Stimulated activated CD8-positive, alpha-beta memory T cell treated with anti-CD3 and anti-CD28 coated beads, Interleukin-7, amount 100 ng/mL, for 1 hour (primary cell): ENCODE measurements around the gene GLE1.
"Not testable (repeated sequence)": the region's sequence is repeated elsewhere in the genome, so short reads cannot be mapped to it uniquely, and the experiment has no call there.

ENCODE experiments used
- DNase-seq, 2 donors: peaks; one replicate each; pipeline ENCODE4 v3.0.0-alpha.2; 2020; ENCODE audit warnings: low read depth in 2 of 2

Gene GLE1

DNA sequence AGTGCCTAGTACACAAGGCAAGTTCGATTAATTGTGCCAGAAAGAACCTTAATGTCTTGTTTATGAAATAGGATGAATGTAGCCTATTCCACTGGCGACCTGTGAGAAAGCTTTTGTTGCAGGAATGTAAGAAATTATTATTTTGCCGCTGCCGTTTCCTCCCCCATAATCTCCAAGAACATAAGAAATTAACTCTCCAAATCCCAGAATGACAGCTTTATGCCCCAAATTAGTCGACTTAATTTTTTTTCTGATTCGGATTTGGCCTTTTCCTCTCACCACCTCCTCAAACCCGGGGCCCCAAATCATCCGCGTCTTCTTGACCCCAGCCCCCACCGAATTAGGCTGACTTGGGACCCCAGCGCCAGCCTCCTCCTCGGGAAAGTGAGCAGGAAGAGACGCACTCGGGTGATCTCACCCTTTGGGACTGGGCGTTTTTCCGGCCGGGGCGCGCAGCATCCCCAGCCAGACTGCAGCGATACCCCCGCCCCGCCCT lies 47.2 kb downstream of the GLE1 start:
- DNase-seq = no peak

DNA sequence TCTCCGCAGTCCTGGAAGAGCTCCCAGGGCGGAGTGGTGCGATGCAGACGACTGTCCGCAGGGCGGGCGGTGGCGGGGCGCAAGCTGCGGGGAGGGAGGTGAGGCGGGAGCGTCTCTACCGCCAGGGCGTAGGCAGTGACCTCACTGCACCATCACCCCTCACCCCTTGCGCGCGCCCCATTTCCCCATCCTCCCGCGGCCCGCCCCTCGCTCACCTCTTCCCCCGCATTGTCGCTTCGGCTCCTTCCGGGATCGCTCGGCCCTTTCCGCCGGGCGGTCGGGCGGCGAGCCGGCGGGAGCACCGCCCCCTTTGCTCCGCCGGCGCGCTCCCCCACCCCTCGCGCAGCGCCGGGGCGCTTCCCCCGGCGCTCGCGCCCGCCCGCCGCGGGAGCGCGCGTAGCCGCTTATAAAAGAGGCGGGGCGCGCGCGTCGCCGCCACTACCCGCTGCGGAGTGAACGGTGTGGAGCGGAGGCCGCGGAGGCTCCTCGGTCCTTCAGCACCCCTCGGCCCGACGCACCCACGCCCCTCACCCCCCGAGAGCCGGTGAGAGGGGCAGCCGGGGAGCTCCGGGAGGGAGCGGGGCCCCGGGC lies 47.7 kb downstream of the GLE1 start, which contains the start of gene SPTAN1:
SPTAN1 (plus strand) TSS at position 435 of the 591 bp plus-strand sequence. CDS start 14,154 bp downstream, outside the sequence.
- peak; percentile 81 to 82 for DNase-seq

DNA sequence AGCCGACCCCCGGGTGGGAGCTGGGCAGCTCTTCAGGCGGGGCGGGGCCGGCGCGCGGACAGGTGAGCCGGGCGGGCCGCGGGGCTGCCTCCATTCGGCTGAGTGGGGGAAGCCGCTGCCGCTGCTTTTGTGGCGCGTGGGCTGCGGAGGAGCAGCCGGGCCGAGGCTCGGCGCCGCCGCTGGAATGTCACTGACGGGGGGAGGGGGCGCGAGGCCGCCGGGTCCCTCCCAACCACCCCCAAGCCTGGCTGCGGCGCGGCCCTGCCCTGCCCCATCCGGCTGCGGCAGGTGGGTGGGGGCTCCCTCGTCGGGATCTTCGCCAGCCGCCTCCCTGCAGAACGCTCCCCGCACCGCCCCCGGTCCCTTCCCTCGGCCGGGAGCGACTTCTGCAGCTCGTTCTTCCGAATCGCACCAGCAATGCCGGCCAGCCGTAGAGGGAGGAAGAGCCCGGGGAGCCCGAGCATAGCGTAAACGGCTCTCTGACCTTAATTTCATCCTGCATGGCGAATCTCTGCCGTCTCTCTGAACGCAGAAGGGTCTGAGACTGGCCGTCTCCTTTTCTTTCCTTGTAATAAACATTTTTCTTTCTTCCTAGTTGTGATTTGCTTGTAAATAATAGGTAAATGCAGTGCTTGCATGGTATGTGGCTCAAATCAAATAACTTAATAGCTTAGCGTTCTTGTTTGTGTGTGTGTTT lies 48.4 kb downstream of the GLE1 start:
- peak; percentile 20 to 21 for DNase-seq

DNA sequence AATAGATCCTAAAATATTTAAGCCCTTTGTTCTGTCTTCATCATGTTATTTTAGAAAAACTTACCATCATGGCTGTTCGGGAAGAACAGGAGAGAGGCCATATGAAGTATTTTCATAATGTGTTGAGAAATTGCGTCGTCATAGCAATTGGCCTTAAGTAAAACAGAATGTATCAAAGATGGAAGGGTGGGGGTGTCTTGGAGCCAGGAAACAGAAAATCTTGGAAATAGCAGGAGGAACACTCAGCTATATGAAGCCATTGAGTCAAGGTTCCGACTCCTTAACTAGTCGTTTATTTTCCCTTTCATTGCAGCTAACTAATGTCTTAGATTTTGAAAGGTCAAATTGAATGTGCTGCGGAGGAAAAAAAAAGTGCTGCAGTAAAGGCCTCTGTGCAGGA lies 49.2 kb downstream of the GLE1 start:
- DNase-seq = no peak

DNA sequence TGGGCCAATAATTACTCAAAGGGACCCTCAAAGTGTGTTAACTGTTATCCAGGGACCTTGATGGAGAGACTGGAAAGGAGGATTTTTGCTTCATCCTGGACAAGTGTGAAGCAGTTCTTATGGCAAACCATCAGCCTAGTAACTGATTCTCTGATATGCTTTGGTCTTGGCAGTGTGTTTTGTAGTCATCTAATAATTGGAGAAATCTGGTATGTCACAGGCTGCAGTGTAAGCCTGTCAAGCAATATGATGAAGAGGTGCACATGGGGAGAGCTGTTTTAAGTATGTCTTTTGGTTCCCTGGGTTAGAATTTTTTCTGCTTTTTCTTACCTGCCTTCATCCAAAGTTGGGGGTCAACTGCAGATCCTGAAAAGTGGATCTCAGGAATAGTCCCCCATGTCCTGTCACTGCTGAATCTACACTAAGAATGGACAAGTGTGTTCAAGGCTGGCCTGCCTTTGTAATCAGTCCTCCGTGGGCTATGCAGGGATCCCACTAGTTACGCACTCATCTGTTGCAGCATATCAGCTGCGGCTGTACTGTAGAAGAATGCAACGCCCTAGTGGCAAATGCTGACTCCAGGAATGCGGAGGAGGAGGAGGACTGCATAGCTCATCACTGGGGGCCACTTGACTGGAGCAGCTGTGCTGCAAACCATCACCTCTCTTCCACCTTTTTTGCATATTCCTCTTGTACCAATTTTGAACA lies 49.8 kb downstream of the GLE1 start:
- DNase-seq = no peak

DNA sequence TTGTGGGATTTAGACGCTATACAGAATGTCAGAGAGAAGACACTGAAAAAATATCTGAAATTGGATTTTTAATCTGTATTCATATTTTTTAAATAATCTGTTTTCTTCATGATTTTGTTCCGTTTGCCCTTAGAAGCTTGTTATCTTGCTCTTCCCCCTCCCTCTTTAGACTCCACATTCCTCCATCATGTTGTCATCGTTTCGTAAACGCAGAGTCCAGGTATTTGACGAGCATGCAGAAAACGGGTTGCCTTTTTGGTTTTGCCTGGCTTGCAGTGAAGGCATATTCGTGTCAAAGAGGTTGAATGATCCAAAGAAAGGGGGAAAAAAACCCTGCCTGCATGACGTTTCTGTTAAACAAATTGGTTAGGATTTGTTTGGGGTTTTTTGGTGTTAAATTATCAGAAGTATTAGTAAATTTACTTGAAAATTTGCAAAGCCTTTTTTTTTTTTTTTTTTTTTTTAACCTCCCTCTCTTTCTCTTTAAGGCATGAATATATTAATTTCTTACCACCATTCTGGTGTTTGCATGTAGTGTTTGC lies 50.7 kb downstream of the GLE1 start:
- no peak for DNase-seq

DNA sequence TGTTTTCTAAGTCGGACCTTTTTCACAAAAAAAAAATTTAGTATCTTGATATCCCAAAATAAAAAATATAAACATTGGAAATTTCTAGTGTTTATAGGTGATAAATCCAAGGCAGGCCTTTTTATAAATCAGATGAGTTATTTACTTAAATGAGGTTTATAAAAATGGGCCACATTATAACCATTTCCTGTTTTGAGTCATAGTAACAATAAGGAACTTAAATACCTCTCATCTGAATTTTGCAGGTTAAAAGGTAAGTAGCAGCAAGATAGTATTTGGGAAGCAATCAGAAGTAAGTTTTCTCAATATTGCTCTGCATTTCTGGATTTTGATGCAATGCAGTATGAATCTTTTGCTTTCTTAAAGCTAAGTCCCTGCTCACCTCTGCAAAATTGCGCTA lies 51.8 kb downstream of the GLE1 start:
- DNase-seq = no peak

DNA sequence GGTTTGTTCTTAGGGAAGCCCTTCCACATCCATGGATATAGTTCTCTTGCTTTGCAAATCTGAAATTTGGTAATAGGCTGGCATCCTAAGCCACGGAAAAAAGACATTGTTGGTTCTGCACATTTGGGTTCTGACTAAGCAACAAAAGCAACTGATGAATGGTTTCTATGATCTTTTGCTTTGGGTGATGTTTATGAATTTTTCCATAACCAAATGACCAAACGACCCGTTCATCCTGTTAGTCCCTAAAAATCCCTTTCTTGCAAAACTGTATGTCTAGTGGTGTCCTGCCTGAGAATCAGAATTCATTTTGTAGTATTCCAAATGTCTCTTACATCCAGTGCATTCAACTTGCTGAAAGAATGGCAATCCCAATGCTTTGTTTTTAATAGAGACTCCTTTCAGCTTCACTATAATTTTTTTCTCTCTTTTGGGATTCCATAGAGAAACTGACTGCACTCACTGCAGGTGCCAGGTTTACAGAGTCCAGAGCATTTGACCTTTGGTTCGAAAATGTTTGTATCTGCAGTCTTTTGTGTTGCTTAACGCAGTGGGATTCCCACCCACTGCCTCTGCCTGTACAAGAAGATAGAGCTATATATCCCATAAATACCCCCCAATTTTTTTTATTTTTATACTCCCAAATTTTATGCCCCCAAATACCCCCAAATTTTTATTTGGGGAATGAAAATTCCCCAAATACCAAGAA lies 52.6 kb downstream of the GLE1 start:
- DNase-seq = no peak

DNA sequence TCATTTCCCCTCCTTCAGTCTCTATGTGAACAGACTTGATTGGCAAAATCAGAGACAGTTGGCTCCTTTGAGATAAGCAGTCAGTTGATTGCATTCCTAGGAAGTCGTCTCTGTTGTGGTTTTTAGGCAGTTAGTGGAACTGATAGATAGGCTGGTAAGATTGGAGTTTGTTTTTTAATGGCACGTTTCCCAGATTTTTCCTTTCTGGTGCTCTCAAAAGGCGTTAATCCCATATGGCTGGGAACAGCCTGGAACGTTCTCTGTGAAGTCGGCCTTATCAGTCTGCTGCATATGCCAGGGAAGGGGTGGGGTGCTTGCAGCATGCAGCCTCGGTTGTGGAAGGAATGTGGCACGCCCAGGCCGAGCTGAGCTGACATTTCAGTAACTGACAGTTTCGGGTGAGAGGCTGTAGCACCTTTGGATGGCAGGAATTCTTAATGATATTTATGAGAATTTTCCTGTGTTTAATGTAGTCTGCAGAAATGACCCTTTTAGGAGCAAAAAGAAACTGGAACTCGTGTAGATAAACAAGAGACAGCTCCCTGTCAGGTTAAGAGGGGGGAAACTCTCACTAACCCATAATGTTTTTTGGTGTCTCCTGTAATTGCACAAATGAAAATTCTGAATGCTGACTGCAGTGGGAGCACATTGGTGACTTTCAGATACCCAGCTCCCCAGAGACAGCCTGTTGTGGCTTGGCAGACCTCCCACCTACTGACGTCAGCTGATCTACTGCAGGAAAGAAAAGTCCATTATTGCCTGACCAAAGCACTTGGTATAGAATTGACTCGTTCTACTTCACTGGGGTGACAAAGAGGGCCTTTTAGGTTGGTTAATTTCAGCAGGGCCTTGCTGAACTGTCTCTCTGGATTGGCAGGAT lies 54.2 kb downstream of the GLE1 start:
- DNase-seq = no peak

DNA sequence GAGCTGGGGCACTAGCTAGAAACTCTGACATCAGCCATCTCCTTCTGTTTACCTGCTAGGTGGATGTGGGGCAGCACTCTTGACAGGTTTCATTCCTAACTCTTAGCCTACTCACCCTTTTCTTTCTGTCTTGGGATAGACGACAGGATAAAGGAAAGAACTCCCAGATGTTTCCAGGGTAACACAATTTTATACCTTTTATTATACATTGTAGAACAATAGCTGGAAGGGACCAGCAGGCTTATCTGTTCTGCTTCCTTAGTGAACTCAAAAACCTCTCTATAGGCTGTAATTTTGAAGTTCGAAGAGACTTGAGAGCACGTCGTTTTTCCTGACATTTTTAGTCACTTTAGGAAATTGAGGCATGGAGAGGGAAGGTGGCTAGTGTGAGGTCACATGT lies 61.1 kb downstream of the GLE1 start:
- no peak for DNase-seq

DNA sequence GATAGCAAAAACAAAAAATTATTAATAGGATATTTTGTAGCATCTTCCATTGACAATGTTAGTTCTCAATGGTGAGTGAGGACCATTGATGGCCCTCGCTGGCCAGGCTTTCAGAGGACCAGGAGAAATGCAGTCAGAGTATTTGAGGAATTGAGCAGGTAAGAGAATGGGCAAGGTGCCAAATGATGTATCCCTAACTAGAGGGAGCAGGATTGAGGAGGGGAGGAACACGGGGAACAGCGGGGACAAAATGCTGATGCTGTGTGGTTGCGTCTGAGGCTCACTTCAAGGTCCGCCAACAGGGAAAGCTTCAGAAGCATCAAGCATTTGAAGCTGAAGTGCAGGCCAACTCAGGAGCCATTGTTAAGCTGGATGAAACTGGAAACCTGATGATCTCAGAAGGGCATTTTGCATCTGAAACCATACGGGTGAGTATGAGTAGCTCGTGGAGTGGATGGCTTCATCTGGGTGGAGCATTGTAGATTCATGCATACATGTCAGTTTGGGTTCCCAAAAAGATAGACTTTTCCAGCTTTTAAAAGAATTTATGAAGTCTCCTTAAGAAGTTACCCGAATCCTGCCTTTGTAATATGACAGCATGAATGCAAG lies 64.1 kb downstream of the GLE1 start:
- no peak for DNase-seq

DNA sequence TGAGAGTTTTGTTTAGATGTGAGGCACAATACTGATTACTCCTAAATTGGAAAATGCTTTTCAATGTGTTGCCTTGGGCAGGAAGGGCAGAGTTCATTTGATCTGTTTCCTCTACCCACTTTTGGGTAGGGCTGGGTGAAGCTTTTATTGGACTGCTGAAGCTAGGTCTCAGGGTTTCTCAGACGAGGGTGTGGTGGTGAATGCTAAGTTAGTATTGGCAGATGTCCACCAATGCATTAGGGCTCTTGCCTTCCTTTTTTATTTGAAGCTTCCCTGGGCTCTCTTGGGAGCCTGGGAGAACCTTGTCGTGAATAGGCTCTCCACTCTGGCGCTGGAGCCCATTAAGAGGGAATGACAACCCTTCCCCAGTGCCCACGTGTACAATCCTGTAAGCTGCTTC lies 71.0 kb downstream of the GLE1 start:
- no peak for DNase-seq

DNA sequence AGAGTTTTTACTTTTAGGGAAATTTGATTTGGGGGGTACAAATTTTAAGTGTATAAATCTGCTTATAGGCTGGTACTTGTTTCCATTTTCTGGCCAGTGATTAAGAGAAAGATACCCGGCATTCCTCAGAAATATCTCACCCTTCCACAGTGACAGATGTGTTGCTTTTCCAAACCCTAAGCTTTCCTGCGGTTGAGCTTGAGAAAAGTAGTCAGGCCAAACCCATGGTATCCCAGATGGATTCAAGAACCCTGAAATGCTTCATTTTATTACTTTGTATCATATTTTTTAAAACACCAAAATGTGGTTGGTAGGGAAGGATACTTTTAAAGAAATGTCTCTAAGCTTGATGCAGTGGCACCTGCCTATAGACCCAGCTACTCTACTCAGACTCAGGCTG lies 71.4 kb downstream of the GLE1 start:
- DNase-seq = no peak

DNA sequence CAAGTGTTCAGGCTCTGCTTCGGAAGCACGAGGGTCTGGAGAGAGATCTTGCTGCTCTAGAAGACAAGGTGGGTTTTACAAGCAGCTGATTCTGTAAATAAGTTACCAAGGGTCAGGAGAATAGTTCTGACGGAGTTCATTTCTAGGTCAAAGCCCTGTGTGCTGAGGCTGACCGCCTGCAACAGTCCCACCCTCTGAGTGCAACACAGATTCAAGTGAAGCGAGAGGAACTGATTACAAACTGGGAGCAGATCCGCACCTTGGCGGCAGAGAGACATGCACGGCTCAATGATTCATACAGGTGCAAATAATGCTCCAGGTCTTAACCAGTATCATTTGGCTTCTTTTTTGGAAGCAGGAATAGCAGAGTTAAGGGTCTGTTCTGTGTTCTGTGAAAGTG lies 72.7 kb downstream of the GLE1 start:
- DNase-seq = no peak

DNA sequence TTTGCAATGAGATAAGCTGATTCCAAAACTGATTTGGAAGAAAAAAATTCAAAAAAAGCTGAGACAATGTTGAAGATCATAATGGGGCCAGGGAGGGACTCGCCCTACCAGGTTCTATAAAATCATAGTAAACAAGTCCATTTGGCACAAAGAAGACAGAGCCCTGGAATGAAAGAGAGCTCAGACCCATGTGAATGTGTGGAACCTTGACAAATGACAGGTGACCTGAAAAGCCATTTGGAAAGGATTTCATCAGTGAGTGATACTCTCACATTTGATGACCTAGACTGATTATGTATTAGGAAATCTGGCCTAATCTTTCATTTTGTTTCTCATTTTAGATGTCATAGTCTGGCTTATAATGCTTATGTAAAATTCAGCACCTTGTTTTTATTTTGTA lies 74.7 kb downstream of the GLE1 start:
- DNase-seq = no peak

DNA sequence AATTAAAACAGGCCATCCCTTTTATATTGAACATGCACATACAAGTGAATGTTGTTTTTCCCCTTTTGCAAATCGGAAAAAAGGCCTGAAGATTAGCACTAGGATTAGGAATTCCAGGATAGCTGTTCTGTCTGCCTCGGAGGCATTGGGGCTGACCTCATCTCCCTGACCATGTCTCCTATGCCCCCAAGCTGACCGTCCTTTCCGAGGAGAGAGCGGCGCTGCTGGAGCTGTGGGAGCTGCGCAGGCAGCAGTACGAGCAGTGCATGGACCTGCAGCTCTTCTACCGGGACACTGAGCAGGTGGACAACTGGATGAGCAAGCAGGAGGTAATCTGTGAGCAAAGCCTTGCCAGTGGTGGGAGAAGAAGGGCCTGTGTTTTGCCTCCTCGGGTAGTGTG lies 76.2 kb downstream of the GLE1 start:
- no peak for DNase-seq

DNA sequence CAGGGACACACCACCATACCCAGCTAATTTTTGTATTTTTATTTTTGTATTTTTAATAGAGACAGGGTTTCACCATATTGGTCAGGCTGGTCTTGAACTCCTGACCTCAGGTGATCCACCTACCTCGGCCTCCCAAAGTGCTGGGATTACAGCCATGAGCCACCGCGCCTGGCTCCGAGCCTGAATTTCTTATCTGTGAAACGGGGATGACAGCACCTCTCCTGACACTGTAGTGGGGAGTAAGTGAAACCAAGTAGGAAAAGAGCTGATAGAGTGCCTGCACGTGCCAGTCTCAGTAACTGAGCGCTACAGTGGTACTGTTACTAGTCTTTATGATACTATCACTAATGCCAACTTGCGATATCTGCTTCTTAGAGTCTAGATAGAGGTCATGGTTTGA lies 80.6 kb downstream of the GLE1 start:
- not testable (repeated sequence) for DNase-seq

DNA sequence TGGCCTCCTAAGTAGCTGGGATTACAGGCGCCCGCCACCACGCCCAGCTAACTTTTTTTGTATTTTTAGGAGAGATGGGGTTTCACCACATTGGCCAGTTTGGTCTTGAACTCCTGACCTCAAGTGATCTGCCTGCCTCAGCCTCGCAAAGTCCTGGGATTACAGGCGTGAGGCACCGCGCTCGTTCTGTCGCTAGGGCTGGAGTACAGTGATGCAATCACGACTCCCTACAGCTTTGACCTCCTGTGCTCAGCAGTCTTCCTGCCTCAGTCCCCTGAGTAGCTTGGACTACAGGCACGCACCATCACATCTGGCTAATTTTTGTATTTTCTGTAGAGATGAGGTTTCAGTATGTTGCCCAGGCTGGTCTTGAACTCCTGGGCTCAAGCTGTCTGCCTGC lies 82.4 kb downstream of the GLE1 start:
- not testable (repeated sequence) for DNase-seq

DNA sequence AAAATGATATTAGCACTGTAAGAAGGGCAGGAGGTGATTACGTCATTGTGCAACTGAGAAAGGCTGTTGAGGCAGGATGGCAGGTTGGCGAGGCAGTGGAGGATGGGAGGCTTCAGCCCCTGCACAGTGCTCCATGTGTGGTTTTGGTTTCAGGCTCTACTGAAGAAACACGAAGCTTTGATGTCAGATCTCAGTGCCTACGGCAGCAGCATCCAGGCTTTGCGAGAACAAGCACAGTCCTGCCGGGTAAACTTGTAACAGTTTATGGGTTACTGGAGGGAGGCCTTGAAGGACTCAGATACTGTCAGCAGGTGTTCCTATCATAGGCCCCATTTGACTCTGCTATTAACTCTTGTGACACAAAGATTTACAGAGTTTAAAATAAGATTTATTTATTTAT lies 82.9 kb downstream of the GLE1 start:
- DNase-seq = no peak

DNA sequence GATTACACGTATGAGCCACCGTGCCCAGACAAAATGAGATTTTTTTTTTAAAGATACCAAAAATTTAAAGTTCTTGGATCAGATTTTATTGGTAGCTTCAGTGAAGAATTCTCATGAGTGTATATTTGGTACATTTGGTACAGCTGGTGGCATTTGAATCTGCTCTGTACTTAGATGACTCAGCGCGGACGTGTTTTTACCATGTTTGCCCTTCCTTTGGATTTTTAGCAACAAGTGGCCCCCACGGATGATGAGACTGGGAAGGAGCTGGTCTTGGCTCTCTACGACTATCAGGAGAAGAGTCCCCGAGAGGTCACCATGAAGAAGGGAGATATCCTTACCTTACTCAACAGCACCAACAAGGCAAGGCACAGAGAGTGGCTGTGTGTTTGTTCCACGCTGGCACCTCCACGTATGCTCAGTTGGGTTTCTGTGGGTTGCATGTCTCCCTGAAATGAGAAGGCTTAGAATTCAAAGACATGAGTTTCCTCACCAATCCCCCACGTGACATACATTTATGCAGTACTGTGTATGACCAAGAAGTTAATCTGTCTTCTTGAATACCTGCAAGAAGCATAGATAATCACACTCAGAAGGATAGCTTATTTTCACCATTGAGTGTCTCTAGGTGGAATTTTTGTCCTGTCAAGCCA lies 84.2 kb downstream of the GLE1 start:
- DNase-seq = no peak
